Neutrophil (primary cell): ENCODE measurements around the gene C11orf58.

Experiments used
- H3K27ac ChIP-seq: fragments of 200-600 bp; sonication (generic); 2 replicates; pipeline ENCODE4 v1.5.1; 2016; ENCODE audit warnings: mild to moderate bottlenecking, moderate library complexity
- H3K27me3 ChIP-seq: fragments of 200-600 bp; sonication (generic); 2 replicates; pipeline ENCODE4 v1.6.0; 2016; ENCODE audit warnings: mild to moderate bottlenecking
- H3K36me3 ChIP-seq: fragments of 200-600 bp; sonication (generic); 2 replicates; pipeline ENCODE4 v1.5.1; 2017
- H3K4me1 ChIP-seq, 2 experiments: fragments of 200-600 bp in 1 of 2; sonication (generic) in 1 of 2; 1 replicate in 1 of 2; 2 replicates in 1 of 2; pipeline versions ENCODE4 v1.5.1 to v1.6.1; 2013 to 2016; ENCODE audit warnings: low read depth in 1 of 2, low read length in 1 of 2, mild to moderate bottlenecking in 1 of 2, moderate library complexity in 1 of 2; ENCODE audit not compliant: control insufficient read depth in 1 of 2, insufficient read depth in 1 of 2
- H3K4me3 ChIP-seq, 2 experiments: fragments of 200-600 bp in 1 of 2; sonication (generic) in 1 of 2; 1 replicate in 1 of 2; 2 replicates in 1 of 2; pipeline ENCODE4 v1.5.1; 2013 to 2016; ENCODE audit warnings: low read depth in 1 of 2, low read length in 1 of 2, mild to moderate bottlenecking in 1 of 2, moderate library complexity in 1 of 2
- H3K9me3 ChIP-seq: fragments of 200-600 bp; sonication (generic); 2 replicates; pipeline ENCODE4 v1.5.1; 2016
- CTCF ChIP-seq: fragments of 200-600 bp; sonication (generic); IDR thresholded peaks from 2 replicates; pipeline ENCODE4 v1.5.1; 2016; ENCODE audit warnings: antibody characterized with exemption

The C11orf58 gene

DNA sequence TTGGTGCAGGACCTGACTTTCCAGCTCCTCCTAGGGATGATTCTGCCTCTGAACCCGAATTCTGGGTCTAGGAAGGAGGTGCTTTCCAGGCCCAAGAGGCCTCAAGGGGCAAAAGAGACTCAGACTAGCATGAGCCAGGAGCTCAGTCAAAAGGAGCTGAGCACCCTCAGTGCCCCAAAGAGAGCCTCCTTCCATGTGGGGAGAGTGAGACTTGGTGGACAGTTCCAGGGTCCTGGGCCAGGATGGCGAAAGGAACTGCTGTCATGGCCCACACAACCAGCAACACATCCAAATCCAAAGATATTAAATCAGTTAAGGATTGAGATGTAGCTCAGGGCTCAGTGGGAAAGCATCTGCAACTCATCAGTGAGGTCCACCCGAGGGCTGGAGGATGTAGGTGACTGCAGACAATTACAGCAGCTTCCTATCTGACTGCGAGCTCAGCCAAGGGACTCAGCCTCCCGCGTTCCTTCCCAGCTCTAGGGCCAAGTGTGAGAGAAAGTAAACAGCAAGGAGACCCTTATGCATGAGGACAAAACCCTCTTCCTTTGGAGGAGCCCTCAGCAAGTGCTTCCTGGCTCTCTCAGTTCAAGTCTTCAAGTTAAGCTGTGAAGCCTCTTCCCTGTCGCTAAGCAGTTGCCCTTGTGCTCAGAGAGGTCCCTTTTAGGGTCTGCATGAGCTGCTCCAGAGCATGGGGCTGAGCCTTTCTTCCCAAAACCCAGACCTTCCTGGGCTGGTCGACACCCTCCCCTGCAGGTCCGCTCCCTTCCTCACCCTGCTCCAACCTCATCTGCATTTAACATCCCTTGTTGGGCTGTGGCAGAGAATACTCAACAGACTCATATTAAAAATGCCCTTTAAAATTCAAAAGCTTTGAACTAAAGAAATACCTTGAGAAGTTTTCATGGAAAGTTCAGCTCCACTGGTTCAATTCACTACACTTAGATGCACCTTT lies 35.8 kb downstream of the C11orf58 start:
- Histone ChIP-seq H3K9me3 (no peaks in the 10 kb centered on the region), H3K36me3 (no peaks in the 10 kb centered on the region), H3K4me3 (no peak overlapping the region), H3K4me1 (peaks cover 0 to under 1% of the 10 kb centered on the region in 2 experiments), H3K27me3 (no peaks in the 10 kb centered on the region), H3K27ac (no peak overlapping the region)
- no peak for TF ChIP-seq CTCF

- no peaks in the 10 kb centered on the region for H3K27me3 ChIP-seq
- H3K4me3 ChIP-seq, result no peak overlapping the region
- H3K36me3 ChIP-seq, result no peaks in the 10 kb centered on the region
- peaks cover 0 to 4% of the 10 kb centered on the region in 2 experiments for H3K4me1 ChIP-seq
- H3K27ac ChIP-seq, result no peak overlapping the region
- no peak for TF ChIP-seq CTCF
- no peaks in the 10 kb centered on the region for H3K9me3 ChIP-seq
Observed at GRCh38 chr11:16774936-16775613, 36.6 kb downstream of the C11orf58 start.

GRCh38 chr11:16775614-16776283 lies 37.3 kb downstream of the C11orf58 start:
- no peak for TF ChIP-seq CTCF
- Histone ChIP-seq H3K36me3 (no peaks in the 10 kb centered on the region), H3K27me3 (no peaks in the 10 kb centered on the region), H3K9me3 (no peaks in the 10 kb centered on the region), H3K4me1 (peaks cover 0 to 4% of the 10 kb centered on the region in 2 experiments), H3K27ac (no peak overlapping the region), H3K4me3 (no peak overlapping the region)

- TF ChIP-seq CTCF, result no peak
- H3K4me3 ChIP-seq, result no peak overlapping the region
- no peak overlapping the region for H3K27ac ChIP-seq
- no peaks in the 10 kb centered on the region for H3K27me3 ChIP-seq
- no peaks in the 10 kb centered on the region for H3K36me3 ChIP-seq
- no peaks in the 10 kb centered on the region for H3K9me3 ChIP-seq
- peaks cover 0 to 4% of the 10 kb centered on the region in 2 experiments for H3K4me1 ChIP-seq
Observed at GRCh38 chr11:16776711-16777612, 38.5 kb downstream of the C11orf58 start.

DNA sequence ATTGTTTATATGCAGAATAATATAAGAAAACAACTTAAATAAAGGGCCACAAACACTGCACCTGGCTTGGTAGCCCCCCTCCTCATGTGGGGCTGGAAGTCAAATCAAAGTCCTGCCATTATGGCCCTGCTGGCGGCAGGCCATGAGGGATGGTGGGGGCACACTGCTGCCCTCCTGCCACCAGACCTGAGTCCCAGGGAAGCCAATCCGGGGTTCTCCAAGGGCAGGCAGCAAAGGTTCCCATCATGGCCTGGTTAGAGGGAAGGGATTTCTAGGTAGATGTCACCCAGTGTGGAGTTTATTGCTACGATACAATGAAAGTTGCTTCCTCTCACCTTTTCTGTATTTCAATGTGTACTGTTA lies 39.1 kb downstream of the C11orf58 start:
- Histone ChIP-seq H3K36me3 (no peaks in the 10 kb centered on the region), H3K4me1 (peaks cover 0 to 4% of the 10 kb centered on the region in 2 experiments), H3K9me3 (no peaks in the 10 kb centered on the region), H3K27ac (no peak overlapping the region), H3K27me3 (no peaks in the 10 kb centered on the region), H3K4me3 (no peak overlapping the region)
- no peak for TF ChIP-seq CTCF
